ENCODE measurements around the gene ST3GAL3.

ST3GAL3 gene

DNA sequence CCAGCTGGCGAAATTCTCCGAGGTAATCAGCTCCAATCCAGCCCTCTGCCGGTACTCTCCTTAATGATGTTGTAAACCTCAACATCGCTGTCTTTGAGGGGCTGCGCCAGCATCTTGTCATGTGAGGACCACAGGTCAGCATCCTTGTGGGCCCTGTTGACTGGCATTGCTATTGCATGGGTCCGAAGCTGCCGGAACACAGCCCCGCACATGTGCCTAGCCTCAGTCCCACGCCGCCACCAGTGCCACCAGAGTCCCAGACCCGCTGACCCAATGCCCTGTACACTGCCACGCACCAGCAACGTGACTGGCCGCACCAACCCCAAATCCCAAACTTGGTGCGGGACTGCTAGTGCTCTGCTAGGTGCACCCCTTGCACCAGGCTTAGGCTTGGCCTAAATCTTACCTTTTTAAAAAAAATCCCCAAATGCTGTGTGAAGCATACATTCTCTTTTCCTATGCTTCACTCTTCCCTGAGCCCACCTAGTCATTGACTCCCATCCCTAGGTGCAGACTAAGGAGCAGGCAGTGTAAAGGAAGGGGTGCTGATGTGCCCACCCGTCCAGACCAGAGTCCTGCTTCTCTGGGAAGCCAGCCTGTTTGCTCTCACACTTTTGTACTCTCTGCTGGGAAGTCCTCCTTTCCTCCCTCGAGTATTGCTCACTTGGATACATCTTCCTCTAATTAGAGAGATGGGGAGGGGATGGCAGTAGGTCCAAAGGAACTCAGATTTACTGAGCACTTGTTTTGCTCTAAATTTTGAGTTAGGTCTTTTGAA lies 144.4 kb downstream of the ST3GAL3 start:
- DNase-seq (ENCODE audit: low read depth in 3 of 3) = no peak

DNA sequence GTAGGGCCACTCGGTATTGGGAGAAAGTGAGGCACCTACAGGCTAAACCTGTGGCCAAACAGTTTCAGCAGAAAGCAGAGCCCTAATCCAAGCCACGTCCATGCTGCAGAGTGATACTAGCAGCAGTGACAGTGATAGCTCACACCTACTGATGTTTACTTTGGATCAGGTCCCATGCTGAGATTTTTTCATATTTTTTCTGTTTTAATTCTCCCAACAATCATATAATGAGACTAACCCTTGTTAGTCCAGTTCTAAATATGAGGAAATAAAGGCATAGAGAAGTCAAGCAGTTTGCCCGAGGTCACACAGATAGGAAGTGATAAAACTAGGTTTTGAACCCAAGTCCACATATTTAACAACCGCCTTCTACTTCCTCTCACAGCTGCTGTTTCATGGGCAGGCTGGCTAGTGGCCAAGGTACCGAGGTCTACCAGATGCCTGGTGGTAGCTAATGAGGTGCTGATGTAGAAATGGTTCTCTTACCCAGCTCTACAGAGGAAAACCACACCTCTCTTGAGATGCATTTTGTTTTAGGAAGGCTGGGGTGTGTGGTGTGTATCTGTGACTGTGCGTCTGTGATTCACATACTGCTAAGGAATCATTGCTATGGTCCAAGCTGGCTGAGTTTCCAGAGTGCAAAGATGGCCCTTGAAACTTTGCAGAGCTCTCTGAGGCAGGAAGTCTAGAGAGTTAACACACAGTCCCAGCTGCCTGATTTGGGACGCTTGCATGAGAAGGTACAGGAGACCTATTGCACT lies 146.0 kb downstream of the ST3GAL3 start:
- DNase-seq (ENCODE audit: low read depth in 3 of 3) = no peak

DNA sequence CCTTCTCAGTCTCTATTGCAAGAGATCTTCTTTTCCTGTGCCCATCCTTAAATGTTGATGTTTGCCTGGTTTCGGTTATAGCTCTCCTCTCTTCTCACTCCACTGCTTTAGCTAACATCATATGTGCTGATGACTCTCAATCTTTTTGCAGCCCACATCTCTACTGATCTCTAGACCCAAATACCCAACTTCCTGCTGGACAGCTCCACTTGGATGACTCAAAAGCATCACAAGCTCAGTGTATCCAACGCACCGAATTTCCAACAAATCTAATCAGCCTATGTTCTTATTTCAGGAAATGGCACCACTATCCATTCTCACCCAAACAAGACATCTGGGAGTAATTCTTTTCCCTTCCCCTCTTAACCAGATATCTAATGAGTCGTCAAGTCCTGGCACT lies 147.1 kb downstream of the ST3GAL3 start:
- DNase-seq (ENCODE audit: low read depth in 3 of 3) = no peak

DNA sequence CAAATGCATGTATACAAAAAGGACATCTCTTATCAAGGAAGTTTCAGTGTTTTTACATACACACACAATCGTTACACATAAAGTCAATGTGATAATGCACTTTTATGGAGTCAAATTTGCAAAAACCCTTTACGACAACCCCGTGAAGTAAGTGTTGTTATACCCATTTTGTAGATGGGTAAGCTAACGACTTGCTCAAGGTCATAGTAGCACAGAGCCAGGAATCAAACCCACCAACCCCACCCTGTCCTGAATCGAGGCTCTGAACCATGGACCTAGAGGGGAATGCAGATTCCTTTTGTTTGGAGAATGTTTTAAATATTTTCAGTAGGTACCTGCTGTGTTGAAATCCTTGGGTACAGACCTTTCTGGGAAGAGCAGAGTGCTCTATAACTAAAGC lies 148.9 kb downstream of the ST3GAL3 start:
- no peak for DNase-seq (ENCODE audit: low read depth in 3 of 3)

GRCh38 chr1:43857163-43857562 lies 149.8 kb downstream of the ST3GAL3 start:
- DNase-seq (ENCODE audit: low read depth in 3 of 3) = no peak

DNA sequence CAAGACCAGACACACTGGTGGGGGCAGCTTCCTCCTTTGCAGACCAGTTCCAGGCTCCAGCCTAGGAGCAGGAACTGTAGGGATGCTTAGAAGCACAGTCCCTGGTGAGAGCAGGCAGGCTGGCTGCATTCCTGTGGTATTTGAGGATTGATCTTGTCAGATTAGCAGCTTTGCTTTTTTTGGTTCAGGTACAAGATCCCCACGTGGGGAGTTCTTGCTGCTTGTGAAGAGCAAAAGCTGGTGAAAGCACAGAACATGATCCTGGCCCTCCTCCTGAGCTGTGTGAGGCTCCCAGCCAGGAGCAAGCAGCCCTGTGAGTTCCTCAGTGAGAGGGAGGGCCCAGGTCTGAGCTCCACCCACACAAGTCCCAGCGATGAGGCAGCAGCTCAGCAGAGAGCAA lies 151.0 kb downstream of the ST3GAL3 start:
- no peak for DNase-seq (ENCODE audit: low read depth in 3 of 3)

GRCh38 chr1:43861337-43861736 lies 154.0 kb downstream of the ST3GAL3 start:
- DNase-seq (ENCODE audit: low read depth in 3 of 3) = no peak

DNA sequence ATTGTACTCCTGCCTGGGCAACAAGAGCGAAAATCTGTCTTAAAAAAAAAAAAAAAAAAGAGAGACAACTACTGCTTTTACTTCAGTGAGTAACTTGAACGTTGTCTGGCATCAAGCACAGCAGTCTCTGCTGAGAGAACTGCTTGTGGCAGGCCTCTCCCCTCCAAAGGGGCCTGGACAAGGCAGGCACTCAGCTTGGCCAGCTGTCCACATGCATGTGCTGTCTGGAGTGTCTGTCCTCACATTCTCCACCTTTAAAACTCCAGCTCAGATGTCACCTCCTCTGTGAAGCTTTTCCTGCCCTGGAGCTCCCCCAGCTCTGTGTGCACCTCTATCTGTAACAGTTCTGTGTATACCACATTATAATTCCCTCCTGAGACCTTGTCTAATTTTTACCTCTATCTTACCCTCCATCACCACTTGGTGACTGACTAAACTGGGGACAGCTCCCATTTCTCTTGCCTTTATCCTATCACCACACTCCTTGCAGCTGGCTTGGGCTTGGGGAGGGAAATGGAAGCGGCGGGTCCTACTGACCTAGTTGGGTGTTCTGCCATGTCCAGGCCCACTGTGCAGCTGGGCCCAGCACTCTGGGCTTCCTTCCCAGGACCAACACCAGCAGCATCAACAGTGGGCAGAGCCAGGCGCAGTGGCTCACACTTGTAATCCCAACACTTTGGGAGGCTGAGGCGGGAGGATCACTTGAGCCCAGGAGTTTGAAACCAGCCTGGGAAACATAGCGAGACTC lies 154.8 kb downstream of the ST3GAL3 start:
- no peak for DNase-seq (ENCODE audit: low read depth in 3 of 3)

GRCh38 chr1:43864111-43865045 lies 157.0 kb downstream of the ST3GAL3 start:
- no peak for DNase-seq (ENCODE audit: low read depth in 3 of 3)

GRCh38 chr1:43866201-43866600 lies 158.9 kb downstream of the ST3GAL3 start:
- no peak for DNase-seq (ENCODE audit: low read depth in 3 of 3)

- DNase-seq (ENCODE audit: low read depth in 3 of 3) = no peak
These were observed 160.8 kb downstream of the ST3GAL3 start for GRCh38 chr1:43867976-43868740.

- DNase-seq (ENCODE audit: low read depth in 3 of 3) = no peak
These were observed 161.4 kb downstream of the ST3GAL3 start for GRCh38 chr1:43868741-43869067.

- DNase-seq (ENCODE audit: low read depth in 3 of 3) = no peak
These were observed 163.0 kb downstream of the ST3GAL3 start for GRCh38 chr1:43870306-43870705.

DNA sequence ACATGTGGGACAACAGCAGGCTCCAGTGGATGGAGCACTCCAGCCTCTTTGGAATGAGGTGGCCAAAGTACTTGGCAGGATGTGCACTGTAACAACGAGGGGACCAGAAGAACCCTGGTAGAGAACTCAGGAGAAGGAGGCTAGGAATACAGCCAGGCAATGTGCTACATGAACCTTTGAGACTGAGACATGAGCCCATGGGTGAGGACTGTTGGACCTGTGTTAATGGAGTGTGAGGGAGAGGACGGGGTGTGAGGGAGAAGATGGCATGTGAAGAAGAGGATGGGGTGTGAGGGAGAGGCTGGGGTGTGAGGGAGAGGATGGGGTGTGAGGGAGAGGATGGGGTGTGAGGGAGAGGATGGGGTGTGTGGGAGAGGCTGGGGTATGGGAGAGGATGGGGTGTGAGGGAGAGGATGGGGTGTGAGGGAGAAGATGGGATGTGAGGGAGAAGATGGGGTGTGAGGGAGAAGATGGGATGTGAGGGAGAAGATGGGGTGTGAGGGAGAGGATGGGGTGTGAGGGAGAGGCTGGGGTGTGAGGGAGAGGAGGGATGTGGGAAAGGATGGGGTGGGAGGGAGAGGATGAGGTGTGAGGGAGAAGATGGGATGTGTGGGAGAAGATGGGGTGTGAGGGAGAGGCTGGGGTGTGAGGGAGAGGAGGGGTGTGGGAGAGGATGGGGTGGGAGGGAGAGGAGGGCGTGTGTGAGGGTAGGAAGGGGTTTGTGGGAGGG lies 164.0 kb downstream of the ST3GAL3 start:
- DNase-seq (ENCODE audit: low read depth in 3 of 3) = no peak

- DNase-seq (ENCODE audit: low read depth in 3 of 3) = no peak
These were observed 164.9 kb downstream of the ST3GAL3 start for GRCh38 chr1:43872280-43872679.

GRCh38 chr1:43873851-43874250 lies 166.5 kb downstream of the ST3GAL3 start:
- no peak for DNase-seq (ENCODE audit: low read depth in 3 of 3)

DNA sequence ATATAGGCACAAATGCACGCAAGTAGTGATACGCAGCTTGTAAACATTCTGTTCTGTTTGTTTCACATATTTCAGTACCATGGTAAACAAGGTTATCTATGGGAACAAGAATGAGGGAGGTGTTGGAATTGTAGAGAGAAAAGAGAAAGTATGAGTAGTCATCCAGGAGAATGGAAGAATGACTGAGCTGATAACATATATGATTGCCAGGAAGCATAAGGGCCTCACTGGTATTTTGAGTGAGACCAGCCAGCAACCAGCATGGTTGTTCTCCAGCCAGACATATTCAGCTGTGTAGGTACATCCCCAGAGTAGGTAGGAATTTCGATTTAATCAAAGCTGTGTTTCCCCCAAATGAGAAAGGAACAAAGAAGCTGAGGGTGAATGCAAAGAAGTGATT lies 167.4 kb downstream of the ST3GAL3 start:
- DNase-seq (ENCODE audit: low read depth in 3 of 3) = no peak

DNA sequence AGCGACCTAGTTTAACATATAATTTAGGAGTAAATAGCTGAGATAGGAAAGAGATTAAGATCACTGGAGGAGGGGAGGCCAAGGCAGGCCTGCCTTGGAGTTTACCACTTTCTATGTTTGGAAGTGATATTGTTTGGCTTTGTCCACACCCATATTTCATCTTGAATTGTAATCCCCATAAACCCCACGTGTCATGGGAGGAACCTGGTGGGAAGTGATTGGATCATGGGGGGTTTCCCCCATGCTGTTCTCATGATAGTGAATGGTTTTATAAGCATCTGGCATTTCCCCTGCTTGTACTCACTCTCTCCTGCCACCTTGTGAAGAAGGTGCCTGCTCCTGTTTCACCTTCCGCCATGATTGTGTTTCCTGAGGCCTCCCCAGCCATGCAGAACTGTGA lies 168.0 kb downstream of the ST3GAL3 start:
- DNase-seq (ENCODE audit: low read depth in 3 of 3) = no peak

DNA sequence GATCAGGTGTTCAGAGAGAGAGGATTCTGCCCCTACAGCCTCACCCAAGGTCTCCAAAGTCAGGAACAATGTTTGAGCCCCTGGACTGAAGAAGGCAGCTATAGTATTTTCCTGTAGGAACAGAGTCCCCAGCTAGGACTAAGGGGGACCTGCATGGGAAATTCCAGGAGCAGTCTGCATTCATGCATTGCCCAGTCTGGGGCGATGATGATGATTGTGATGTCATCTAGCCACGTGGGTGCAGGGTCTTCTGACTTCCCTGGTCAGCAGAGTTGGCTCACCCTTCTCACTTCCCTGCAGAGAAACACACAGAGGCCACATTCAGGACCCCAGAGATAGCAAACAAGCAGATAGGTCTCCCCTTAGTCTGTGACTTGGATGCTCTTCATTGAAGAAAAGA lies 169.8 kb downstream of the ST3GAL3 start:
- DNase-seq (ENCODE audit: low read depth in 3 of 3) = no peak

DNA sequence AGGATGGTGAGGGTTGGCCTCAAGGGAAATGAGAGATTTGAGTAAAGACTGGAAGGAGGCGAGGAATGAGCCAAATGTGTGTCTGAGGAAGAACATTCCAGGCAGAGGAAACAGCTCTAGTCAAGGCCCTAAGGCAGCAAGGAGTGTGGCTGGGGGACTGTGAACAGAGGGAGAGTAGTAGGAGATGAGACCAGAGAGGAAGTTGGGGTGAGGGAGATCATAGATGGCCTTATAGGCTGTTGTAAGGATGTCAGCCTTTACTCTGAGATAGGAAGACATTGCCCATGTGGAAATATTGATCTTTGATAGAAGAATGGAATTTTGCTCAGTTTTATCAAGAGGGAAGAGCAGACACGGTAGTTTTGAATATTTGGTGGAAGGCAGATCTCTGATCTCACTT lies 171.1 kb downstream of the ST3GAL3 start:
- no peak for DNase-seq (ENCODE audit: low read depth in 3 of 3)

Data from stimulated activated CD4-positive, alpha-beta T cell treated with anti-CD3 and anti-CD28 coated beads, TNF-alpha, amount 100 ng/mL, for 24 hours (primary cell).